HG02970 (cell line): Measurements from ENCODE around the gene SETD3.
A peak's percentile ranks its signal among the peaks of the same experiment; 100 is the strongest.

ENCODE experiments used
- ATAC-seq: cut with Tn5 transposase; IDR thresholded peaks from one replicate; pipeline ENCODE4 v1.9.1; 2021; ENCODE audit warnings: mild to moderate bottlenecking, moderate library complexity, moderate number of reproducible peaks; ENCODE audit not compliant: unreplicated experiment, low FRiP score

The SETD3 gene

DNA sequence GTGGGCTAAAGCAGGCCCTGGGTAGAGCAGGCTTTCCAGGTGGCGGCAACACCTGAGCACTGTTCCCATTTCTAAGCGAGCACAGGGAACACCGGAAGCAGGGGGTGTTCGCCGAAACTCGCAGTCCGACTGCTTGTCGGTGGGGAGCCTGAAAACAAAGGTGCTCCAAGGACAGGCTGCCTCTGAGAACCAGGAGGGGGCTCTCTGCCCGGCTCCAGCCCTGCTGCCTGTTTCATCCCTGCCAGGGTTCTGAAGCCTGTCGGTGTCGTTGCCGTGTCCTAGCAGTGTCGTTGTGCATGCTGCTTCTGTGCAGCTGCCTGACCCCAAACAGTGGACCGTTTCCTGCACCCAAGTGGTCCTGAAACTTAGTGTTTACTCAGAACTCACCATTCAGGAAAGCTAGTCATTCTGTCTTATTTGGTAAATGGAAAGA is 22.3 kb upstream of the SETD3 start:
- no peak for ATAC-seq

DNA sequence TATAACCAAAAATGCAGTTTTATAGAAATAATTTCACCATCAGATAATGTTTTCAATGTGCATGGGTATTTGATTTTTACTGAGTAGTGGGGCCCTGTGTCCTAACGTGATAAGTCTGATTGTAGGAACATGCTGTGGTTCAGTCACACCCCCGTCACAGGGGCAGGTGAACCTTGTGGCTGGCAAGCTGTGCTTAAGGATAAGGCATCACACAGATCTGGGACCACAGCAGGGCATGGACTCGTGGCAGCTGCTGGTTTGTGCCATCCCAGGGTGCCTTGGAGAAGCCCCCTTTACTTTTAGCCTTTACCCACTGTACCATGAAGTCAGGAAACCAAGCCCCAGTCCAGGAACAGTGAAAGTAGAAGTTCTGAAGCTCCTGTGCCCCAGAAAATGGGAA is 17.2 kb upstream of the SETD3 start:
- no peak for ATAC-seq

DNA sequence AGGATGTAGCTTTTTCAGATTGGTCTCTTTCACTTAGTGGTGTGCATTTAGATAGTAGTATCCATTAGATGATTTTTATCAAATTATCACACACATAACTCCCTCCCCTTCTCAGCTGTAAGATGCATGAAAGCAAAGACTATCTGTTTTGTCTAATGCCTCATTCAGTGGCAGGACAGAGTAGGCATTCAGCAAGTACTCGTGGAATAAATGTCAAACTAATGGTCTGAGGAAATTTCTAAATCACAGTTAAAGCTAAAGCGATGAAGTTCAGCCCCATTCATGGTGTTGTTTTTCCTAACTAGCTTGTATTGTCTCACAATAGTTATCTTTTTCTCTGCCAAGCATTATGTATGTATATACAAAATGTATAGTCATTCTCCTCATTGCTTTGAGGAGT is 16.7 kb upstream of the SETD3 start:
- no peak for ATAC-seq

DNA sequence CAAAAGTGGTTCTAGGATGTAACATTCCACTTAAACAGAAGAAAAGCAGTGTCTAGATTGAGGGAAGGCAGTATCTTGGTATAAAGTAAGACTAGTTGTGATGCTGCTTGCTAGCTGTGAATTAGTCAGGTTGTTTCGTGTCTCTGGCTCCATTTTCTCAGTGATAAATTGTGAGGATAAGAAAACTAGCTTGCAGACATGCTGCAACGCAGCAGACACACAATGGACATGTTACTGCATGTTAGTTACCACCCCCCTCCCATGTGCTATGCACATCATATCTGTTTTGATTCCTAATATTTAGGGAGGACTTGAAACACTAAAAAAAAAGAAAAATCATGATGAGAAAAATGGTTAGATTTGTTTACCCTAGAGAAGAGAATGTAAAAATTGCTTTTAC is 3.4 kb upstream of the SETD3 start:
- ATAC-seq = no peak

DNA sequence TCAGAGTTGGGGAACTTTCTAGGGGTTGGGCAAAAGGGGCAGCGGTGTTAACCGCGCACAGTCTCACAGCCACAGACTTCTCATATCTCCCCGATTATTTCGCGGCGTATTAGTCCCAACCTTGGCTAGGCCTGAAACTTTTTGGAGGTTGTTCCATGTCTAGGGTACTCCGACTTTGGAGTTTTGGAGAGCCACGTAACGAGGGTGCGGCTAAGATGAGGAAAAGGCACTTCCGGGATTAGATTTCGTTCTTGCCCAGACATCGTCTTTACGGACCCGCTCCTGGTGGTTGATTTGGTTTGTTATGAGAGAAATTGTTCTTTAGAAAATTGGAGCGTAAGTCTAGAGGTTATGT is 1.1 kb upstream of the SETD3 start:
- ATAC-seq = no peak

DNA sequence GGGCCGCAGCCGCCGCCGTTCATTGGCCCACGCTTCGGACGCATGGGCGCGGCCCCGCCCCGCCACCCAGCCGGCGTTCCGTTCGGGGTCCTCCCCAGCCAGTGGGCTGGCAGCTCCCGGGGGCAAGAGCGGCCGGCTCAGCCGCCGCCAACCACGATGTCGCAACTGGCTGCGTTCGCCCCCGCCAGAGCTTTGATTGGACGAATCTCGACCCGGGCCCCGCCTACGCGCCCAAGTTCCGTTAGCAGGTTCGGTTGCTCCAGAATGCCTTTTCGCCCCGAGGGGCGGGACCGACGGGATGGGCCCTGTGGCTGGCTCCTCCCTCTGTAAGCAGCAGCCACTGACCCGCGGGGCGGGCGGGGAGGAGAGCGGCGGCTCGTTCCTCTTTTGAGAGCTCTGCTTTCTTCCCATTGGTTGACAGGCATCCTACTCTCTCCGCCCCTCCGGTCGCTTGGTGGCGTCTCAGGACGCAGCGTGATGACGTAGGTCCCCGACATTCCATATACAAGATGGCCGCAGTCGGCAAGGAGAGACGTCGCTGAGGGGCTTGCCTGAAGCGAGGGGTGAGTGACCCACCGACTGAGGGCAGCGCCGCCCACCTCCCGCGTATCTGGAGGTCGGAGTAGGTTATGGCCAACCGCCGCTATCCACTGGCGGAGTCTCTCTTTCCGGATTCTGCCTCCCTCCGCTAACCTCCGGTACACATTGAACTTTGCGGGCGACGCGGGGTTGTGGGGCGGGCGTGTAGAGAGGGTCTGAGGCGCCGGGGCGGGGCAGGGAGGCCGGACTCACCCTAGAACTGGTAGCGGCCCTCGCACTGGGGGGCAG is 472 bp upstream of the SETD3 start, which contains the start of gene CCNK:
Gene CCNK (plus strand): TSS at position 493 of the 828 bp plus-strand sequence. CDS start 11,269 bp downstream, outside the sequence.
- peak; percentile 93 for ATAC-seq

DNA sequence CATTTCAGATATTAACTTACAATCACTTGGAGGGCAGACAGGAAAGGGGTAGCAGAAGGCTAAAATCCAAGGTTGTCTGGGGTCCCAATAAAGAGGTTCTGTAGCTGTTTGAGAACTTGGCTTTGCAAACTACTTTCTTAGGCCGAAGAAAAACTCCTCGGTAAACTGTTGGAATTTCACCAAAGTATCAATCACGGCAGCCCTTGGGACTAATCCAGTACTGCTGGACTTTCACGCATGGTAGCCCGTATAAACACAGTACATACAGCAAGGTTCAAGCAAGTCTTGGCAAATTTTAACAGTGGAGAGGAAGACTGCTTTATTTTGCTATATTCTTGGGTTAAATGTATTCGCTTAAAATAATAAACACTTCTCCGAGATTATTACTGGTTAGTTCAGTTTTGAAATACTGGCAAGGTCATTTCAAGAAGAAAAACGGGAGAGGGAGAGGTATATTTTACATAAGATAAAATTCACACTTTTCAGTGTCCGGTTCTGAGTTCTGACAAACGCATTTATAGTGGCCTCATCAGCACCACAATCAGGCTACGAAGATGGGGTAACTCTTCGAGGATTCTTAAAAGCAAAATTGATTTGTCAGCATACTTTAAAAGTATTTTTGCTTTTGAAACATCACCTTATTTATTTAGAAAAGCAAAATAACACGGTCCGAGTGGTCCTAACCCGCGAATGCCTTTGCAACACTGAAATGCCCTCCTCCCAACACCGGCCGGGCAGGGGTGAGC is 1.3 kb downstream of the SETD3 start:
- no peak for ATAC-seq

DNA sequence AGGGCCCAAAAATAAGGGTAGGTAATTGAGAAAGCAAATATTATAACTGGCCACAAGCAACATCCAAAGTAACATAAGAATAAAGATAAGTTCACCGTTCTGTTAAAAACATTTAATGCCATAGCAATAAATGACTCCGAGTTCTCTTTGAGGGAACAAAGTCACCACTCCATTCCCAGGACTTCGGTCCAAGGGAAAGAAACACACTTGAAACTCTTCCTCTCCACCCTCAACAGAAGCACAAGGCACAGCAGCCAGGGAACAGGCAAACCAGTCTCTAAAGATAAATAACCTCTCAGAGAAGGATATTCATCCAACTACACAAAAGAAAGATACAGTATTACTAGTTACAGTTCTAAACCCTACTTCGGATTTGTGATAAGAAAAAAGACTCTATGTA is 2.5 kb downstream of the SETD3 start:
- no peak for ATAC-seq

DNA sequence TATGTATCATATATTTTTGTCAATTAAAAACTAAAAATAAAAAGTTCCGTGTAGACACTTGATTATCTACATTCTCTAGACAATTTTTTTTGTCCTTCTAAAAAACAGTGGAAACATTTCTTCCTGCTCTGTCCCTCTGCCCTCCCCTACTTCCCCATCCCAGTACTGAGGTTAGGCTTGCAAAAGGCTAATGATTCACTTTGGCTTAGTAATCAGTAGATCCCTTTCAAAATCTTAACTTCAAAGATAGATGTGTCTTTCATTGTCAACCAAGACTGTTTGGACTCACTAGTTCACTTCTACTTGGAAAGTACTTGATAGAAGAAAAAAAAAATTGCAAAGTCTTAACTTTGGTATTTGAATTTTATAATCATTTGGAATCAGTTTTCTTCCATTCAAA is 3.8 kb downstream of the SETD3 start:
- ATAC-seq = no peak

DNA sequence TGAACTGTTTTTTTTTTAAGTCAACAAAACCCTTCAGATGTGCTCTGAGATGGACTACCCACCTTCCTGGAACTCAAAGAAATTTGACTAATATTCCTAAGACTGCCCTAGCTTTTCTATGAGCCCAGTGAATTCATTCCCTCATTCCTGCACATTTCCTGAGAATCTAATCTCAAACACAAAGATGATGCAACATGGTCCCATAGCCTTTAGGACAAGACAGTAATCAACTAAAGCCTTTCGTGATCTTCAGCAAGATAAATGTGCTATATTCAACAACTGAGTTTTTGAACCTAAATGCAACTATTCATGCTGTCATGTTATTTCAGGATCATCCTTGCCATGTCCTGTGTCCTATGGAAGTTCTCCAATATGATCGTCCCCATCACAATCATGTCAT is 5.0 kb downstream of the SETD3 start:
- ATAC-seq = no peak

DNA sequence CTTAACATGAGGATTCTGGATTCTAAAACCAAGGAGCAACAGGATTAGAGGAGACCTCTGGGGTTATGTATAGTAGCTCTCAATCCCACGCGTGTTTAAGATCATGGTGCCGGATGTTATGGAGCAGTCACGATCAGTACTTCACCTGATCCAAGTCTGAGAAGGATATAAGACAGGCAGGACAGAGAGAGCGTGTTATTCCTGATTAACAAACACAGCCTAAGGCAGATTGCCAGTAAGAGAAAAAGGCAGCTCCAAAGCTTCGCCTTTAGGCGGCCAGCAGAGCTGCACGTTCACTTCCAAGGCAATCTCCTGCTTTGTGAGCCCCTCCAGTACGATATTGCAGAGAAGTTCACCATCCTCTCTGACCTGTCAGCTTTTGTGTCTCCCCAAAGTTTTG is 5.5 kb downstream of the SETD3 start:
- no peak for ATAC-seq

DNA sequence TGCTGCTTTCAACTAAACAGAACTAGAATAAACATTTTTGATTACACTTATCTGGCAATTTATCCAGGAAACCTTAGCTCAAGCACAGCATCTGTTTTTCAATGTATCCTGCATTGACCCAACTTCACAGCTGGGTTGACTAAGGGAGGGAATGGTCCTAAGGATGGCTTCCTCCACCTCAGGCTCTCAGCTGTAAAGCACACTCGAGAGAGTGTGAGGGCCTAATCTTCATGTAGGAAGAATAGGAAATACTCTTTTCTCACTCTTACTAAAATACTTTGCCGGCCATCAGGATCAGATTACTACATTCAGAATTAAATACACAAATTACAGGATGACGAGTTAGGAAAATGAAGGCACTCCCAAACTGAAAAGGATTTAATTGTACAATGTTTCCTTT is 7.2 kb downstream of the SETD3 start:
- no peak for ATAC-seq

DNA sequence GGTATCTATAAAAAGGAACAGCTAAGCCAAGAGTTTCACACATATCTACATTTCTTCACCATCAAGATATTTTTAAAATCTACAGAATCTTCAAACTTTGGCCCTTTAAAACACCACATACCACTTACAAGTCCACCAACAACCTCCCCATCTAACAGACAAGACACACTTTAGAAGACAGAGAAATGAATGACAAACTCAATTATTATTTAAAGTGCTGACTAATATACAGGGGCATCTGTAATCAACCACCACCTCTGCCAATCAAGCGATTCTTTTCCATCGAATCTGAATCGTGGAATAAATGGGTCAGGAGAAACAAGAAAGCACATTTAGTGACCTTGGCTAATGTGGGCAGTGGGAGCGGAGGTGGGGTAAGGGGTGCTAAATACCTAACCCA is 7.7 kb downstream of the SETD3 start:
- ATAC-seq = no peak

DNA sequence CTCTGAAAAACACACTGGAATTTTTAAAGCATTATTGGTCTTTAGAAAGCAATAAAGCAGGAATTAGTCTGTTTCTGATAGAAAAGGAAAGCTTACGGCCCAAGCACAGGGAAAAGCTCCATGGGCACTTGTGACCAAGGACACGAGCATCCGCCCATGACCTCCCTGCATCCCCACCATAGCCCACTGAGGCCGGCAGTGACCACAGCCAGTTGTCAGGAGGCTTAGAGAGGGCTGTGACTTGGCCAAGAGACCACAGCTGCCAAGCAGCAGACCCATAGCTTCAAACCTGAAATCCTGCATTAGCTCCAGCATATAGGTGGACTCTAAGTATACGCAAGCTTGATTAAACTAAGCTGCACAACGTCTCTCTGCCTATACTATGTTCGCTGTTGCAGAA is 8.9 kb downstream of the SETD3 start:
- no peak for ATAC-seq

DNA sequence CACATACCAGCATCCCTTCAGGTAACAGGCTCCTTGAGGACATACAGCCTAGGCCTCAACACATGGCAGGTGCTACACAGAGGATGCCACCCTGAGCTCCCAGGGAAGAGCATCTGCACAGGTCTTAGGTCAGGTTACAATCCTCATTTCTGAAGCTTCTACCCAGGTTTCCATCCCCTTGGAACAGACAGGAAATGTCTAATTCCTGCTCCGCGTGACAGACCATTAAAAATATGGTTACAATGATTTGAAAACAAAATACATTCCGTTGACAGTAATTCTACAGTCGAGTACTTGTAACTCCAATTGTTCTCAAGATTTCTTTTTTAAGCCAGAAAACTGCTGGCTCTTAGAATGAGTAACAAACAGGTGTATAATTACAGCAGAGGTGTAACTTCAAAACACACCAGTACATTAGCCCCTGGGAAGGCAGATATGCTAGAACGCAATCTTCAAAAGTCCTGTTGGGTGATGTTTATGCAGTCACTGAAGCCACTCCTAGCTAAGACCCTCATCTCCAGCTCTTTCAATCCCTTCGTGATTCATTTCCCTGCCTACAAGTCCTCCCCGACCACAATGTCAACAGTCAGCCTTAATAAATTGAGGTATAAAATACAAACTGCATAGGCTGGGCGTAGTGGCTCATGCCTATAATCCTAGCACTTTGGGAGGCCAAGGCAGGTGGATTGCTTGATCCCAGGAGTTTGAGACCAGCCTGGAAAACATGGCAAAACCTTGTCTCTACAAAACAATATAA is 11.6 kb downstream of the SETD3 start:
- no peak for ATAC-seq

DNA sequence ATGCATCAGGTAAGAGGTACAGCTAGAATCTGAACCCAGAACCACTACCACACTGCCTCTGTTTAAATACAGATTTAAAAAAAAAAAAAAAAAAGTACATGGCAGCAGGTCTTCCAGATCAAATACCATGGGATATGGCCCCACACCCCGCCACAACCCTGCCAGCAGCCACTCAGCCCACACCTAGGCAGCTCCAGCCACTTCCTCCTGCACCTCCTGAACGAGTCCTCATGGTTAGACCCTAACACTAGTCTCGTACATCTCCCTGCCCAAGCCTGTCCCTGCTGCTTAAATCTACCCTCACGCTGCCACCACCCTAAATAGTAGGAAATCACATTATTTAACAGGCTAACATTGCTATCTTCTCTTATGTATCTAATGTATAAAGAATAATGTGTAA is 12.6 kb downstream of the SETD3 start:
- ATAC-seq = no peak

DNA sequence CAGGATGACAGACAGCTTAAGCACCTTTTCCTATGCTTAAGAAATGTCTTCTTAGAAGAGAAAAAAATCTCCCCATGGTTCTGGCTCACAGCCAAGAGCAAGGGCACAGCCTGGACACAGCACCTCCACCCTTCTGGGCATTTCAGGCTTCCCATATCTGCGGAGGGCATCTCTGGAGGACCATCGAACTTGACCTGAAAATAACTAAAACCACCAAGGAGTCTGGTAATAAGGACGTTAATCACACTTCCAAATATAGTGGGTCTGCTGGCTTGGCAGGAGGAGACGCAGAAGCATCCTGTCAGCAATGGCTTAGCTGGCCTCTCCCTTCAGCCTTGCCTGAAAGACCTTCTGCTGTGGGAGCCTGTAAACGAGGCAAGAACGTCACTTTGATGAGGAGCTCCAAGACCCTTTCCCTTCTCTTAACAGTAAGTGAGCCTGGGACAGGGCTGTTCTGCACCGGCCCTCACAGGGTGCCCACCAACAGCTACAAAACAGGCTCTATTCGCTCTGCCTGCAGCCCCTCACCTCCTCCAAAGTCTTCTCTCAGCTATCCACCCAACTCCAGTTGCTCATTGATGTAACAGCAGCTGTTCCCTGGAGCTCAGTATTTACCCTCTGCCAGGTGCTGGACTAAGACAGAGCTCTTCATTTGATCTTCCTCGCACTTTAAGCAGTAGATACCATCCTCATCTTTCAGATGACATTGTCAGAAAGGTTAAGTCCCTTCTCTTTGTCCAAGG is 13.2 kb downstream of the SETD3 start:
- ATAC-seq = no peak

DNA sequence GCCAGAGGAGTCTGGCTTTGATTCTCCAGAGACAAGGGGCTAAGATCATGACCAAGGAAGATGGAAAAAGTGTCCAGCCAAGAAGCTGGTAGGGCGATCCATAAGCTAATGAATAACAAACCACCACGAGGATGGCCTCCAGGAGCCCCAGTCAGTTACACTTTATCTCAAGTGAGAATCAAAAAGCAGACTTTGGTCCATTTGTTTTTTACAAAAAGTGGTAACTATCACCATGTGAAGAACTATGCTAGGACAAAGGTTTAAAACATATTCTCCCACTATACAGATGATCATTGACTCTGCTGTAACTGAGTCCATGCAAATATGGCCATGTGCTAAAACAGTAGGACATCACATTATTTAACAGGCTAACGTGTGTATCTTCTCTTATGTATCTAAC is 13.9 kb downstream of the SETD3 start:
- ATAC-seq = no peak

DNA sequence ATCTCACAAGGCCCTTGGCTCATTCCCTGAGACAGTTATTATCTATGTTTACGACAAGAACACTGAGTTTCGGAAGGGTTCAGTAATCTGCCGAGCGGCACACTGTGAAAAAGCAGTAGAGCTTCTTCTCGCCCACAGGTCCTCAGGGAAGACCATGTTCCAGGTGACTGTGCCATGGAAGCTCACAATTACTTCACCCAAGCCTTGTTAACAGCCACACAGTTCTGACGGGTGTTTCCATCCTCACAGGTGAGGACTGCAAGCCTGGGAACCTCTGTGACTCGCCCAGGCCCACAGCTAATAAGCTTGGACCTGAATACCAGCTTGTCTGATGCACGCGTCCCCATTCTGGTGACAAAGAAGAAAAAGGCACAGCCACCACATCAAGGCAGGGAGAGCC is 15.4 kb downstream of the SETD3 start:
- ATAC-seq = no peak

DNA sequence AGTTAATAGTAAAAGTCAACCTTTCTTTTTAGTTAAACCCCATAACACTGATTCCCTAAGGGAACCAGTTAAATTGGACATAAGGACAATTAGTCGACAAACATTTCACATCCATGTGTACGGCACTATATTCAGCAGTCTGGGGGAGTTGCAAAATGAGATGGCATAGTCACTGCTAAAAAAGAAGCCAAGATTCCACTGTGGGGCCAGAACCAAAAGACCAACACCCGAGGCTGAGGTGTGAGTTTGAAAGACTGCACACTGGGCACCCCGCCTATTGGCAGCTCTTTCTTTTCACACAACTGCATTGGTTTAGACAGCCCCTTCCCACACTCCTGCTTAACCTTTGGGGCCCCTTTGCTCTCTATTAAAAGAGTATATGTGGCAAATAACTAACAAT is 16.7 kb downstream of the SETD3 start:
- ATAC-seq = no peak

DNA sequence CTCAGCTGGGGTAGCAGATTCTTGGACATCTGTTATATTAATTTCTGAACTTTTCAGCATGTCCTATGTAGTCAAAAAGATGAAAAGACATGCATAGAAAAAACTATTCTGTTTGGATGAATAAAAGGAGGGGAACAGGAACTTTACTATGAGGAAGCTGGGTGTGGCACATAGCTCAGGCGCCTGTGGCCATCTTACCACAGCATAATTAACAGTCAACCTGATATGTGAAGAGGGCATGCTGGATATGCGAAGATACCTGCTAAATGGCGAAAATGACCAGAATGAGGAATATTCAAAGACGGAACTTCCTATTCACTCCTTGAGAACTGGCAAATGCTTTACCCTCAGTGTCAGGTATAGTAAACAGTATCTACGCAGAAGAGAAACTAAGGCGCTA is 18.4 kb downstream of the SETD3 start:
- ATAC-seq = no peak
